ENCODE measurements around the gene POLR3K.

DNA sequence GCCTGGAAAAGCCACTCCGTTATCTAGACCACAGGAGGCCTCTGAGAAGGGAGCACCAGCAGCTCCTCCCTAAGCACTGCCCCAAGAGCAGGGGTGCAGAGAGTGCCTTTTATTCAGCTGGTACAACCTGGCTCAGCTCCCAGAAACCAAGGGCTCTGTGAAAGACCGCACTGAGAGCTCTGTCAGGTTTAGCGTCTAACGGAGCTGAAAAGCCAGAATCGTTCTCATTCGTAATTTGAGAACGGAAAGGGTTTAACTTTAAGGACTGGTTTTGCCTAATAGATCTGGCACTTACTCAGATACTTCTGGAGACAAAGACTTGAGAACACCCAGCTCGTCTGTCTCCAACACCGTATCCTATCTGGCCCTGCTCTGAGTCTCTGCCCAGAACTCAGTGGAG lies 38.1 kb upstream of the POLR3K start:
- TF ChIP-seq POLR2A (IDR thresholded peaks at IDR 0.05; ENCODE audit: low read length) (no peak), GATA1 (IDR thresholded peaks at IDR 0.05; ENCODE audit: low read depth, low read length) (no peak)
